DND-41 (cell line): ENCODE measurements around the gene ZDHHC22.

ENCODE experiments used
- EZH2 ChIP-seq: IDR thresholded peaks from 3 replicates; pipeline ENCODE4 v1.6.1; 2012; ENCODE audit warnings: borderline replicate concordance, low read depth, mild to moderate bottlenecking, moderate library complexity, low read length, inconsistent platforms; ENCODE audit not compliant: severe bottlenecking
- TF ChIP-seq, protein P1 (sequence below): IDR thresholded peaks from 2 replicates; pipeline ENCODE4 v1.5.1; 2012; ENCODE audit warnings: borderline replicate concordance, low read length, moderate library complexity, mild to moderate bottlenecking; ENCODE audit not compliant: poor library complexity, severe bottlenecking; ENCODE audit errors: extremely low read depth

DNA sequence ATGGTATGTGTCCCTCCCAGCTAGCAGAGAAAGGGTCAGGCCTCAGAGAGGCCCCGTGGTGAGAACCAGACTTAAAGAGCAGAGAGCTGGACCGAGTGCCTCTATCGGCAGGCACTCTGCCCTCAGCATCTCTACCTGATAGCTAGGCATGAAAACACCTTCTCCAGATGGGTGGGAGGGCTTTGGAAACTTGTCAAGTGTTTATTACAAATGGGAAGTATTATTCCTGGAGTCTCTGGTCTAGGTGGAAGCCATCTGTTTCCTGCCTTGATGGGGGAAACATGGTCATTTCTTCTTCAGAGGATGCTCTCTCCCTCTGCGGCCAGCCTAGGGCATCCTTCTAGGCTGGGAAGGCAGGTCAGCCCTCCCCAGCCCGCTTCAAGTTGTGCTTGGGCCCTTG, 42.3 kb upstream of the ZDHHC22 start:
- TF ChIP-seq, protein P1, sequence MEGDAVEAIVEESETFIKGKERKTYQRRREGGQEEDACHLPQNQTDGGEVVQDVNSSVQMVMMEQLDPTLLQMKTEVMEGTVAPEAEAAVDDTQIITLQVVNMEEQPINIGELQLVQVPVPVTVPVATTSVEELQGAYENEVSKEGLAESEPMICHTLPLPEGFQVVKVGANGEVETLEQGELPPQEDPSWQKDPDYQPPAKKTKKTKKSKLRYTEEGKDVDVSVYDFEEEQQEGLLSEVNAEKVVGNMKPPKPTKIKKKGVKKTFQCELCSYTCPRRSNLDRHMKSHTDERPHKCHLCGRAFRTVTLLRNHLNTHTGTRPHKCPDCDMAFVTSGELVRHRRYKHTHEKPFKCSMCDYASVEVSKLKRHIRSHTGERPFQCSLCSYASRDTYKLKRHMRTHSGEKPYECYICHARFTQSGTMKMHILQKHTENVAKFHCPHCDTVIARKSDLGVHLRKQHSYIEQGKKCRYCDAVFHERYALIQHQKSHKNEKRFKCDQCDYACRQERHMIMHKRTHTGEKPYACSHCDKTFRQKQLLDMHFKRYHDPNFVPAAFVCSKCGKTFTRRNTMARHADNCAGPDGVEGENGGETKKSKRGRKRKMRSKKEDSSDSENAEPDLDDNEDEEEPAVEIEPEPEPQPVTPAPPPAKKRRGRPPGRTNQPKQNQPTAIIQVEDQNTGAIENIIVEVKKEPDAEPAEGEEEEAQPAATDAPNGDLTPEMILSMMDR, result no peak
- TF ChIP-seq EZH2, result no peak
